Gastrocnemius medialis (tissue), 4 donors: ENCODE measurements around the gene PRSS23.

Experiments used
- POLR2A ChIP-seq, 2 donors: fragments of 450-650 bp; IDR thresholded peaks; one replicate each; pipeline ENCODE4 v1.6.1; 2017; ENCODE audit warnings: antibody characterized with exemption in 2 of 2, mild to moderate bottlenecking in 2 of 2, moderate library complexity in 2 of 2
- TF ChIP-seq, protein P1 (sequence below), 5 experiments: fragments of 450-650 bp in 3 of 5; fragments of 200-600 bp in 2 of 5; sonication (generic) in 2 of 5; IDR thresholded peaks in 4 of 5; conservative IDR thresholded peaks in 1 of 5; 1 replicate in 4 of 5; 2 replicates in 1 of 5; pipeline ENCODE4 v1.5.1; 2016 to 2019; ENCODE audit warnings: antibody characterized with exemption in 5 of 5, mild to moderate bottlenecking in 3 of 5, moderate library complexity in 3 of 5

GRCh38 chr11:86761978-86762377 is 38.4 kb upstream of the PRSS23 start:
- TF ChIP-seq, protein P1, sequence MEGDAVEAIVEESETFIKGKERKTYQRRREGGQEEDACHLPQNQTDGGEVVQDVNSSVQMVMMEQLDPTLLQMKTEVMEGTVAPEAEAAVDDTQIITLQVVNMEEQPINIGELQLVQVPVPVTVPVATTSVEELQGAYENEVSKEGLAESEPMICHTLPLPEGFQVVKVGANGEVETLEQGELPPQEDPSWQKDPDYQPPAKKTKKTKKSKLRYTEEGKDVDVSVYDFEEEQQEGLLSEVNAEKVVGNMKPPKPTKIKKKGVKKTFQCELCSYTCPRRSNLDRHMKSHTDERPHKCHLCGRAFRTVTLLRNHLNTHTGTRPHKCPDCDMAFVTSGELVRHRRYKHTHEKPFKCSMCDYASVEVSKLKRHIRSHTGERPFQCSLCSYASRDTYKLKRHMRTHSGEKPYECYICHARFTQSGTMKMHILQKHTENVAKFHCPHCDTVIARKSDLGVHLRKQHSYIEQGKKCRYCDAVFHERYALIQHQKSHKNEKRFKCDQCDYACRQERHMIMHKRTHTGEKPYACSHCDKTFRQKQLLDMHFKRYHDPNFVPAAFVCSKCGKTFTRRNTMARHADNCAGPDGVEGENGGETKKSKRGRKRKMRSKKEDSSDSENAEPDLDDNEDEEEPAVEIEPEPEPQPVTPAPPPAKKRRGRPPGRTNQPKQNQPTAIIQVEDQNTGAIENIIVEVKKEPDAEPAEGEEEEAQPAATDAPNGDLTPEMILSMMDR (IDR thresholded peaks at IDR 0.05 in 4 of 5, conservative IDR thresholded peaks at IDR 0.05 in 1 of 5) = no peak
- TF ChIP-seq POLR2A (IDR thresholded peaks at IDR 0.05) = no peak
